Breast epithelium (tissue), 4 donors: ENCODE measurements around the gene TCF4. TPM values are rescaled to one million over a fixed set of nuclear protein-coding genes. Genes with fewer than 3 reads are reported as not detected.

Experiments used
- DNase-seq, 2 donors: peaks; one replicate each; pipeline ENCODE4 v3.0.0-alpha.2; 2019; ENCODE audit warnings: low spot score in 2 of 2
- H3K27ac ChIP-seq, 2 donors: fragments of 200-600 bp; sonication (generic) in 1 of 2; one replicate each; pipeline ENCODE4 v1.5.1; 2016 to 2019; ENCODE audit warnings: mild to moderate bottlenecking in 1 of 2
- H3K27me3 ChIP-seq, 2 donors: fragments of 200-600 bp; sonication (generic) in 1 of 2; one replicate each; pipeline versions ENCODE4 v1.5.1 to v1.6.0; 2017 to 2019; ENCODE audit warnings: control low read depth in 1 of 2, mild to moderate bottlenecking in 1 of 2
- H3K36me3 ChIP-seq: fragments of 200-600 bp; one replicate; pipeline ENCODE4 v1.5.1; 2019
- H3K4me1 ChIP-seq, 2 donors: fragments of 200-600 bp; sonication (generic); one replicate each; pipeline ENCODE4 v1.5.1; 2016 to 2019; ENCODE audit warnings: control low read depth in 1 of 2
- H3K4me3 ChIP-seq, 3 donors: fragments of 200-600 bp; sonication (generic); 1 replicate in 2 of 3; 2 replicates in 1 of 3; pipeline ENCODE4 v1.5.1; 2016 to 2019; ENCODE audit warnings: mild to moderate bottlenecking in 3 of 3, moderate library complexity in 2 of 3
- H3K9me3 ChIP-seq, 2 donors: fragments of 200-600 bp; sonication (generic) in 1 of 2; one replicate each; pipeline ENCODE4 v1.5.1; 2016 to 2019; ENCODE audit warnings: control low read depth in 1 of 2
- CTCF ChIP-seq, 3 donors: fragments of 450-650 bp; IDR thresholded peaks; one replicate each; pipeline ENCODE4 v1.5.1; 2016 to 2017; ENCODE audit warnings: antibody characterized with exemption in 3 of 3, mild to moderate bottlenecking in 3 of 3, moderate library complexity in 3 of 3
- POLR2A ChIP-seq: fragments of 450-650 bp; IDR thresholded peaks from one replicate; pipeline ENCODE4 v1.6.1; 2016; ENCODE audit warnings: antibody characterized with exemption, mild to moderate bottlenecking, moderate library complexity
- POLR2AphosphoS5 ChIP-seq, 3 donors: sonication (generic); formaldehyde crosslinking; IDR thresholded peaks; one replicate each; pipeline ENCODE4 v1.6.1; 2017; ENCODE audit warnings: antibody characterized with exemption in 3 of 3
- intact Hi-C: fragments of 100-400 bp; cut with DNase I; formaldehyde crosslinking; loops from one replicate; pipeline ENCODE4 v1.15.1; 2023; ENCODE audit warnings: low total_unique reads
- total RNA-seq, 3 donors: library from RNA; depleted of rRNA; stranded (reverse); fragments of >200 nt; gene quantifications; one replicate each; pipeline ENCODE4 v1.1.0, GENCODE V29; 2016

Gene TCF4
- total RNA-seq, 3 donors from 2014 or later: 79.6 to 133 (median 114) TPM

- no peak for DNase-seq
- H3K9me3 ChIP-seq: no peaks in the 10 kb centered on the region
- intact Hi-C loops: loop anchor here (1.0 kb wide), 1 partner anchor 12 kb away; no protein-coding TSS in a partner anchor
- no peaks in the 10 kb centered on the region for H3K36me3 ChIP-seq
- no peak overlapping the region for H3K27ac ChIP-seq
- no peaks in the 10 kb centered on the region for H3K27me3 ChIP-seq
- TF ChIP-seq CTCF (IDR thresholded peaks at IDR 0.05): no peak
- no peak for TF ChIP-seq POLR2AphosphoS5 (IDR thresholded peaks at IDR 0.05)
- no peak for TF ChIP-seq POLR2A
- no peak overlapping the region for H3K4me3 ChIP-seq
- no peaks in the 10 kb centered on the region for H3K4me1 ChIP-seq
Observed at GRCh38 chr18:55486936-55487335, 101.1 kb downstream of the TCF4 start.

- no peak for DNase-seq
- H3K36me3 ChIP-seq: no peaks in the 10 kb centered on the region
- H3K27me3 ChIP-seq: no peaks in the 10 kb centered on the region
- no peak for TF ChIP-seq CTCF (IDR thresholded peaks at IDR 0.05)
- intact Hi-C loops: loop anchor here (1.0 kb wide), 1 partner anchor 14 kb away; no protein-coding TSS in a partner anchor
- H3K9me3 ChIP-seq: no peaks in the 10 kb centered on the region
- H3K27ac ChIP-seq: no peak overlapping the region
- no peaks in the 10 kb centered on the region for H3K4me1 ChIP-seq
- no peak overlapping the region for H3K4me3 ChIP-seq
Observed at GRCh38 chr18:55485666-55486065, 102.3 kb downstream of the TCF4 start.

GRCh38 chr18:55484773-55485172, 103.2 kb downstream of the TCF4 start:
- no peaks in the 10 kb centered on the region for H3K9me3 ChIP-seq
- no peak overlapping the region for H3K4me3 ChIP-seq
- TF ChIP-seq POLR2AphosphoS5 (IDR thresholded peaks at IDR 0.05): no peak
- TF ChIP-seq POLR2A: no peak
- no peak for TF ChIP-seq CTCF (IDR thresholded peaks at IDR 0.05)
- H3K4me1 ChIP-seq: no peaks in the 10 kb centered on the region
- H3K36me3 ChIP-seq: no peaks in the 10 kb centered on the region
- no peaks in the 10 kb centered on the region for H3K27me3 ChIP-seq
- no peak for DNase-seq
- intact Hi-C loops: no loop called here
- H3K27ac ChIP-seq: no peak overlapping the region

GRCh38 chr18:55483266-55483871, 104.6 kb downstream of the TCF4 start:
- no peaks in the 10 kb centered on the region for H3K36me3 ChIP-seq
- H3K27me3 ChIP-seq: no peaks in the 10 kb centered on the region
- intact Hi-C loops: no loop called here
- no peak for DNase-seq
- TF ChIP-seq CTCF (IDR thresholded peaks at IDR 0.05) (no peak), POLR2A (no peak), POLR2AphosphoS5 (IDR thresholded peaks at IDR 0.05) (no peak)
- H3K9me3 ChIP-seq: no peaks in the 10 kb centered on the region
- H3K27ac ChIP-seq: no peak overlapping the region
- H3K4me3 ChIP-seq: no peak overlapping the region
- H3K4me1 ChIP-seq: no peaks in the 10 kb centered on the region

GRCh38 chr18:55479656-55480420, 108.2 kb downstream of the TCF4 start:
- intact Hi-C loops: no loop called here
- peak overlapping the region in 1 of 2 donors; percentile 48 for H3K27ac ChIP-seq
- no peaks in the 10 kb centered on the region for H3K27me3 ChIP-seq
- no peaks in the 10 kb centered on the region for H3K9me3 ChIP-seq
- no peak for TF ChIP-seq POLR2AphosphoS5 (IDR thresholded peaks at IDR 0.05)
- TF ChIP-seq CTCF (IDR thresholded peaks at IDR 0.05): no peak
- no peak for TF ChIP-seq POLR2A
- no peaks in the 10 kb centered on the region for H3K4me1 ChIP-seq
- no peaks in the 10 kb centered on the region for H3K36me3 ChIP-seq
- DNase-seq: no peak
- no peak overlapping the region for H3K4me3 ChIP-seq
